Retinal pigment epithelial cell (primary cell): ENCODE measurements around the gene CNOT1.

Experiments used
- DNase-seq: peaks from one replicate; pipeline ENCODE4 v3.0.0-alpha.2; 2010; ENCODE audit warnings: low read depth
- H3K4me3 ChIP-seq: 2 replicates; pipeline ENCODE4 v1.5.1; 2011; ENCODE audit warnings: mild to moderate bottlenecking, low read length, control low read depth, moderate library complexity
- CTCF ChIP-seq: conservative IDR thresholded peaks from 2 replicates; pipeline ENCODE4 v1.5.1; 2011; ENCODE audit warnings: low read depth, low read length, control low read depth, inconsistent platforms

Gene CNOT1

GRCh38 chr16:58658796-58659211 lies 29.2 kb upstream of the CNOT1 start:
- DNase-seq, result no peak
- no peak overlapping the region for H3K4me3 ChIP-seq
- TF ChIP-seq CTCF, result no peak

- no peak for DNase-seq
- no peak for TF ChIP-seq CTCF
- no peak overlapping the region for H3K4me3 ChIP-seq
These were observed 27.3 kb upstream of the CNOT1 start for GRCh38 chr16:58656899-58657298.

GRCh38 chr16:58655215-58655596 lies 25.6 kb upstream of the CNOT1 start:
- no peak for TF ChIP-seq CTCF
- DNase-seq, result no peak
- no peak overlapping the region for H3K4me3 ChIP-seq

GRCh38 chr16:58654560-58655214 lies 25.1 kb upstream of the CNOT1 start:
- TF ChIP-seq CTCF, result no peak
- no peak overlapping the region for H3K4me3 ChIP-seq
- DNase-seq, result no peak

GRCh38 chr16:58652741-58653140 lies 23.1 kb upstream of the CNOT1 start:
- no peak for DNase-seq
- TF ChIP-seq CTCF, result no peak
- no peak overlapping the region for H3K4me3 ChIP-seq

GRCh38 chr16:58651965-58652348 lies 22.3 kb upstream of the CNOT1 start:
- H3K4me3 ChIP-seq, result no peak overlapping the region
- TF ChIP-seq CTCF, result no peak
- no peak for DNase-seq

- H3K4me3 ChIP-seq, result no peak overlapping the region
- DNase-seq, result no peak
- TF ChIP-seq CTCF, result no peak
These were observed 20.1 kb upstream of the CNOT1 start for GRCh38 chr16:58649707-58650106.
